Loucy (cell line): ENCODE data around the gene HOXB4.

Source experiments
- EZH2phosphoT487 ChIP-seq: fragments of 200-600 bp; IDR thresholded peaks from 2 replicates; pipeline ENCODE4 v1.6.1; 2018; ENCODE audit warnings: antibody characterized with exemption, mild to moderate bottlenecking, moderate library complexity, borderline replicate concordance
- TF ChIP-seq, protein P1 (sequence below): fragments of 200-600 bp; sonication (generic); conservative IDR thresholded peaks from 2 replicates; pipeline ENCODE4 v1.5.1; 2014; ENCODE audit warnings: mild to moderate bottlenecking, antibody characterized with exemption, low read length

DNA sequence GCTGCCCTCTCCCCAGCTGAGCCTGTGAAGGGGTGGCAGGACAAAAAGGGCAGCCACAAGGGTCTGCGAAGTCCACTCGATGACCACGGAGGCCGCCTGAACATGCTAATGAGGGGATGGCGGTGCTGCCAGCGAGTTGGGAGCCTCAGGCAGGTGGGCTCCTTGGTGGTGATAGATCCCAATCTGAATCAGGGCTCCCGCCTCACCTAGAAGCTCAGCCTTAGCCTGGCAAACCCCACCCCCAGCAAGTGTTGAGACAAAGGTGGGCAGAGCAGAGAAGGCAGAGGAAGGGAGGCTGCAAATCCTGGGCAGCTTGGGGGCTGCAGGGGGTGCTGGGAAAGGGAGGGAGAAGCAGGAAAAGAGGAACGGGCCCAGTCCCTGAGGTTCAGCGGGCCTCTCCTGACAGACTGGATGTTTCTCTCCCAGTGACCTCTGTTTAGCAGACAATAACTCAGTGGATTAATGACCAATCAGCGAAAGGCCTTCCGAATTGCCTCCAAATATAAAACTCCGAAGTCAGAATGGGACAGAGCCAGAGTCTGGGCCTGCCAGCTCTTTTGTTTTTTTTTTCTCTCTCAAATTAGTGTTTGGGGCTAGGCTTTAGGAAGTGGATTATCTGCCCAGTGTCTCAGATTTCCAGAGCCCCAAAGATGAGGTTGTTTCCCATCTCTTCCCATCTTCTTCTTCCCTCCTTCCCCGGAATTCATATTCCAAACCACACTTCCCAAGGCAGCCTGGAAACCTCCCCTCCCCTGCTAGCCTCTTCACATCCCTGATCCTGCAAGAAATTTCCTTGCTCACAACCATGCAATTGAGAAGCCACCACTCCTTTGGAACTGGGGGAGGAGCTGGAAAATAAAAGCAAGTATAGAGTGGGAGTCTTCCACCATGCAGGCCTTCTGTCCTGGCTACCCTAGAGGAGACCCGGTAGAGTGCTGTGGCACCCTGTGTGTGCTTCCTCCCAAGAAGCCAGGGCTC lies 18.0 kb downstream of the HOXB4 start:
- TF ChIP-seq, protein P1, sequence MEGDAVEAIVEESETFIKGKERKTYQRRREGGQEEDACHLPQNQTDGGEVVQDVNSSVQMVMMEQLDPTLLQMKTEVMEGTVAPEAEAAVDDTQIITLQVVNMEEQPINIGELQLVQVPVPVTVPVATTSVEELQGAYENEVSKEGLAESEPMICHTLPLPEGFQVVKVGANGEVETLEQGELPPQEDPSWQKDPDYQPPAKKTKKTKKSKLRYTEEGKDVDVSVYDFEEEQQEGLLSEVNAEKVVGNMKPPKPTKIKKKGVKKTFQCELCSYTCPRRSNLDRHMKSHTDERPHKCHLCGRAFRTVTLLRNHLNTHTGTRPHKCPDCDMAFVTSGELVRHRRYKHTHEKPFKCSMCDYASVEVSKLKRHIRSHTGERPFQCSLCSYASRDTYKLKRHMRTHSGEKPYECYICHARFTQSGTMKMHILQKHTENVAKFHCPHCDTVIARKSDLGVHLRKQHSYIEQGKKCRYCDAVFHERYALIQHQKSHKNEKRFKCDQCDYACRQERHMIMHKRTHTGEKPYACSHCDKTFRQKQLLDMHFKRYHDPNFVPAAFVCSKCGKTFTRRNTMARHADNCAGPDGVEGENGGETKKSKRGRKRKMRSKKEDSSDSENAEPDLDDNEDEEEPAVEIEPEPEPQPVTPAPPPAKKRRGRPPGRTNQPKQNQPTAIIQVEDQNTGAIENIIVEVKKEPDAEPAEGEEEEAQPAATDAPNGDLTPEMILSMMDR = no peak
- no peak for TF ChIP-seq EZH2phosphoT487
